ENCODE results near the gene OR5AU1. TPM values are rescaled to one million over a fixed set of nuclear protein-coding genes. Genes with fewer than 3 reads are reported as not detected.

The OR5AU1 gene
- total and polyA plus RNA-seq, 9 donors, result 0.01 to 0.06 (median 0.03) TPM; not detected in 3

DNA sequence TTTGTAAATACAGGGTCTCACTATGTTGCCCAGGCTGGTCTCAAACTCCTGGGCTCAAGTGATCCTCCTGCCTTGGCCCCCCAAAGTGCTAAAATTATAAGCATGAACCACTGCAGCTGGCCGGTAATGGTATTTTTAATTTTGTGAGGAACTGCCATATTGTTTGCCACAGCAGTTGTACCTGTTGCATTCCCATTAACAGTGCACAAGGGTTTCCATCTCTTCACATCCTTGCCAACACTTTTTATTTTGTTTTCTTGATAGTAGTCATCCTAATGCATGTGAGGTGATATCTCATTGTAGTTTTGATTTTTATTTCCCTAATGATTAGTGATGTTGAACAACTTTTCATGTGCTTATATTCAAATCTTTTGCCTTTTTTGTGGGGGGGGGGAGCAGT, 13.5 kb downstream of the OR5AU1 start:
- H3K4me3 ChIP-seq (ENCODE audit: low read length), result no peak overlapping the region
- WGBS (ENCODE audit: insufficient coverage), result no CpG with 5 or more reads among the region's 1 CpG
- H3K4me1 ChIP-seq (ENCODE audit: control insufficient read depth, insufficient read depth, low read length), result no peaks in the 10 kb centered on the region
- no peaks in the 10 kb centered on the region for H3K36me3 ChIP-seq (ENCODE audit: control insufficient read depth, insufficient read depth, low read length)
- peaks cover 8% of the 10 kb centered on the region for H3K9me3 ChIP-seq (replicated peaks; ENCODE audit: control insufficient read depth, low read depth, low read length)
- no peak for DNase-seq
- H3K27me3 ChIP-seq (ENCODE audit: control insufficient read depth, insufficient read depth, low read length), result no peaks in the 10 kb centered on the region
- H3K27ac ChIP-seq (ENCODE audit: low read length), result no peak overlapping the region

DNA sequence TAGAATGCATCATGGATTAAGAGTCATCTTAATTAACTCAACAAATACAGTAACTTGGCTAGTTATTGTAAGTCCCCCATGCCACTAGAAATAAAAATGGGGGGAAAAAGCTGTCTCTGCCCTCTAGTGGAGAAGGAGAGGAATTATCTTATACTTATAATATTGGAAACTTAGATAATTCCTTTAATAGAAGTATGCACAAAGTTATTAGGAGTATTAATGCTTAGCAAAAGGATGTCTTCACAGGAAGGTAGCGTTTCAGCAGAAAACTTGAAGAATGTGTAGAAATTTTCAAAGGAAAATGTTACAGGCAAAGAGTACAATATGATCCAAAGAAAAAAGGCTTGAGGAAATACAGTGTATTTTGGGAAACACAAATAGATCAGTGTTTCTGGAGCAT, 19.8 kb downstream of the OR5AU1 start:
- Histone ChIP-seq H3K4me3 (ENCODE audit: low read length) (no peak overlapping the region), H3K9me3 (replicated peaks; ENCODE audit: control insufficient read depth, low read depth, low read length) (no peaks in the 10 kb centered on the region), H3K4me1 (ENCODE audit: control insufficient read depth, insufficient read depth, low read length) (no peaks in the 10 kb centered on the region), H3K27me3 (ENCODE audit: control insufficient read depth, insufficient read depth, low read length) (no peaks in the 10 kb centered on the region), H3K27ac (ENCODE audit: low read length) (no peak overlapping the region), H3K36me3 (ENCODE audit: control insufficient read depth, insufficient read depth, low read length) (no peaks in the 10 kb centered on the region)
- no peak for DNase-seq
- WGBS (ENCODE audit: insufficient coverage), result 0% methylated on average over 1 of the region's 1 CpG

DNA sequence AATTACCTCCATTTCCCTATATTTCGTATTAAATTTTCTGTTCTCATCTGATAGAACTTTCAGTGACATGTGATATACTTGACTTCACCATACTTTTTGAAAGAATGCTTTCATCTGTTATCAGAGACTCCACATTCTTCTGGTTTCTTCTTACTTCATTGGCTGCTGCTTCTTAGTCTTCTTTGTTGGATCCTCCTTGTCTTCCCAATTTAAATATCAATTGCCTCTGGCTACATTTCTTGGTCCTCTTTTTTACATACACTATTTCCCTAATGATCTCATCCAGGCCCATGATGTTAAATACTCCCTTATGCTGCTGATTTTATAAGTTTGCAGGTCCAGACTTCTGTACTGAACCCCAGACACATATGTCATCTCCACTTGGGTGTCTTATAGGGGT, 22.0 kb downstream of the OR5AU1 start:
- WGBS (ENCODE audit: insufficient coverage), result 100% methylated on average over 1 of the region's 1 CpG
- DNase-seq, result no peak
- no peaks in the 10 kb centered on the region for H3K36me3 ChIP-seq (ENCODE audit: control insufficient read depth, insufficient read depth, low read length)

DNA sequence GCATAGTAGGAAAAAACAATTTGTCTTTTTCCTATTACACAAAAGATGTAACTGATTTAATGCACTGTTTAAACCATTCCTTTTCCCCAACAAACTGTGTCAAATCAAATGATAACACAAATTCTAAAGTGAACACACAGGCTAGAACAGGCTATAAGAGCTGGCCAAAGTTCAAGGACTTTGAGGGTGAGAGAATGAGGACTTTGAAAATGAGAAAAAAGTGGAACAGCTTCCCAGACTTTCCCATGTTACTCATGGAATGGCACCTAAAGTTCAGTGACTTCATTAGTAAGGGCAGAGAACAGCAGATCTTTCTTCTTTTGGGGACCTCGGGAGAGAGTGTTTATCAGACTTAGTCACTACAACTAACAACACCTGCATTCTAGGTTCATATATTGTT, 32.4 kb downstream of the OR5AU1 start:
- peaks cover 4% of the 10 kb centered on the region for H3K27me3 ChIP-seq (ENCODE audit: control insufficient read depth, insufficient read depth, low read length)
- H3K36me3 ChIP-seq (ENCODE audit: control insufficient read depth, insufficient read depth, low read length), result no peaks in the 10 kb centered on the region
- H3K9me3 ChIP-seq (replicated peaks; ENCODE audit: control insufficient read depth, low read depth, low read length), result no peaks in the 10 kb centered on the region
- no peak for DNase-seq
- H3K4me1 ChIP-seq (ENCODE audit: control insufficient read depth, insufficient read depth, low read length), result no peaks in the 10 kb centered on the region
- no peak overlapping the region for H3K27ac ChIP-seq (ENCODE audit: low read length)
- H3K4me3 ChIP-seq (ENCODE audit: low read length), result no peak overlapping the region
- no CpG with 5 or more reads among the region's 1 CpG for WGBS (ENCODE audit: insufficient coverage)

More for the DNA sequence above, 22.0 kb downstream of the OR5AU1 start:
- Histone ChIP-seq H3K27me3 (ENCODE audit: control insufficient read depth, insufficient read depth, low read length) (no peaks in the 10 kb centered on the region), H3K4me1 (ENCODE audit: control insufficient read depth, insufficient read depth, low read length) (no peaks in the 10 kb centered on the region), H3K27ac (ENCODE audit: low read length) (no peak overlapping the region), H3K4me3 (ENCODE audit: low read length) (no peak overlapping the region), H3K9me3 (replicated peaks; ENCODE audit: control insufficient read depth, low read depth, low read length) (no peaks in the 10 kb centered on the region)

DNA sequence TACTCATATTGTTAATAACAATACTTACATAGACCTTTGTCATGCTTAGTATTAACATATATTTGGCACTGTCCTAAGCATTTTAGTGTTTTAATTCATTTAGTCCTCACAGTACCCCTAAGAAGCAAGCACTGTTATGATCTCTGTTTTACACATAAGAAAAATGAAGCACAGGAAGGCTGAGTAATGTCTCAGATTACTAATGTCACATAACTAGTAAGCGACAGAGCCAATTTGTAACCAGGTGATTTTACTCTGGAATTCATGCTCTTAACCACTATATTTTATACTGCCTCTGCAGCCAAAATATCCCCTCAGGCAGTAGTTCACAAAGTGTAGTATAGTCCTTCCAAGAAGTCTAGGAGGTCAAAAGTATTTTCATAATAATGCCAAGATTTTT, 34.7 kb downstream of the OR5AU1 start:
- no peaks in the 10 kb centered on the region for H3K36me3 ChIP-seq (ENCODE audit: control insufficient read depth, insufficient read depth, low read length)
- DNase-seq, result no peak
- WGBS (ENCODE audit: insufficient coverage), result no CpG with 5 or more reads among the region's 1 CpG
- H3K27me3 ChIP-seq (ENCODE audit: control insufficient read depth, insufficient read depth, low read length), result peaks cover 4% of the 10 kb centered on the region
- H3K4me3 ChIP-seq (ENCODE audit: low read length), result no peak overlapping the region
- no peaks in the 10 kb centered on the region for H3K9me3 ChIP-seq (replicated peaks; ENCODE audit: control insufficient read depth, low read depth, low read length)
- H3K27ac ChIP-seq (ENCODE audit: low read length), result no peak overlapping the region
- H3K4me1 ChIP-seq (ENCODE audit: control insufficient read depth, insufficient read depth, low read length), result no peaks in the 10 kb centered on the region

DNA sequence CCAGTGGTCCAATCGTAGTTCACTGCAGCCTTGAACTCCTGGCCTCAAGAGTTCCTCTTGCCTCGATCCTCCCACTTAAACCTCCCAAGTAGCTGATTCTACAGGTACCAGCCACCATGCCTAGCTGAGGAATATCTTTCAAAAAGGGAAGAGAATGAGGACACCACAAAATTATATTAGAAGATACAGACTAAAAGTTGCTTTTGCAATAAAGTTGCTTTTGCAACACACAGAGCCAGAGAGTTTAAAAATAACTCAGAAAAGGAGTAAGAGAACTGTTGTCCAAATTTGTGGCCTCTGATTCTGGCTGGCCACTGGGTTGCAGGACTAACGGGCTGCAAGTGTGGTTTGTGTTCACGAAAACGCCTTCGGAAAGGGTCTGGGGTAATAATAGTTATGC, 35.2 kb downstream of the OR5AU1 start:
- Histone ChIP-seq H3K27me3 (ENCODE audit: control insufficient read depth, insufficient read depth, low read length) (peaks cover 4% of the 10 kb centered on the region), H3K36me3 (ENCODE audit: control insufficient read depth, insufficient read depth, low read length) (no peaks in the 10 kb centered on the region), H3K27ac (ENCODE audit: low read length) (no peak overlapping the region), H3K9me3 (replicated peaks; ENCODE audit: control insufficient read depth, low read depth, low read length) (no peaks in the 10 kb centered on the region), H3K4me3 (ENCODE audit: low read length) (no peak overlapping the region), H3K4me1 (ENCODE audit: control insufficient read depth, insufficient read depth, low read length) (no peaks in the 10 kb centered on the region)
- no CpG with 5 or more reads among the region's 6 CpGs for WGBS (ENCODE audit: insufficient coverage)
- DNase-seq, result no peak

DNA sequence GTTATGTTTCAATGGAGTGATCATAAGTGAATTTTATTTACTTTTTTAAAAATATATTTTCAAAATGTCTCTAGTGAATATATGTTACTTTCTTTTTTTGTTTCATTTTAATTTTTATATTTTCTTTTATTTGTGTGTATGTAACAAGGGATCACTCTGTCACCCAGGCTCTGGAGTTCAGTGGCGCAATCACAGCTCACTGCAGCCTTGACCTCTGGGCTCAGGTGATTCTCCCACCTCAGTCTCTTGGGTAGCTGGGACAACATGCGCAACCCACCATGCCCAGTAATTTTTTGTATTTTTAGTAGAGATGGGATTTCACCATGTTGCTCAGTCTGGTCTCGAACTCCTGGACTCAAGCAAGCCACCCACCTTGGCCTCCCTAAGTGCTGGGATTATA, 36.9 kb downstream of the OR5AU1 start:
- no peak for DNase-seq
- no CpG with 5 or more reads among the region's 3 CpGs for WGBS (ENCODE audit: insufficient coverage)
- H3K9me3 ChIP-seq (replicated peaks; ENCODE audit: control insufficient read depth, low read depth, low read length), result no peaks in the 10 kb centered on the region
- H3K27ac ChIP-seq (ENCODE audit: low read length), result no peak overlapping the region
- no peaks in the 10 kb centered on the region for H3K4me1 ChIP-seq (ENCODE audit: control insufficient read depth, insufficient read depth, low read length)
- H3K27me3 ChIP-seq (ENCODE audit: control insufficient read depth, insufficient read depth, low read length), result peaks cover 4% of the 10 kb centered on the region
- no peak overlapping the region for H3K4me3 ChIP-seq (ENCODE audit: low read length)
- H3K36me3 ChIP-seq (ENCODE audit: control insufficient read depth, insufficient read depth, low read length), result no peaks in the 10 kb centered on the region

DNA sequence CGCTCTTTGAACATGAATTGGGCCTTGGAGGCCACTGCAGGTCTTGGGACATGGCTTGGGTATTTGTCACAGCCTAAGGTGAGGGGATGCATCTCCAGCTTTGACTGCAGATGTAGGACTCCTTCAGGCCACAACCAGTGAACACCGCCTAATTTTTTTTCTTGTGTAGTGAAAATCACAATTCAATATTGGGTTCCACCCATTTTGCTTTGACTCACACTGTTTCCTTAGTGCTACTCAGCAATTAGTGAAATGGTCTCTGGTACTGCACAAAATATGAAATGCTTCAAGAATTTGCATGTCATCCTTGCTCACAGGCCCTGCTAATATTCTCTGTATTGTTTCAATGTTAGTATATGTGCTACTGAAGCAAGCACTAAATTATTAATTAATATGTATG, 42.5 kb downstream of the OR5AU1 start:
- Histone ChIP-seq H3K4me1 (ENCODE audit: control insufficient read depth, insufficient read depth, low read length) (no peaks in the 10 kb centered on the region), H3K36me3 (ENCODE audit: control insufficient read depth, insufficient read depth, low read length) (no peaks in the 10 kb centered on the region), H3K27ac (ENCODE audit: low read length) (no peak overlapping the region), H3K27me3 (ENCODE audit: control insufficient read depth, insufficient read depth, low read length) (no peaks in the 10 kb centered on the region), H3K4me3 (ENCODE audit: low read length) (no peak overlapping the region), H3K9me3 (replicated peaks; ENCODE audit: control insufficient read depth, low read depth, low read length) (no peaks in the 10 kb centered on the region)
- WGBS (ENCODE audit: insufficient coverage), result 100% methylated on average over 1 of the region's 2 CpGs
- no peak for DNase-seq

DNA sequence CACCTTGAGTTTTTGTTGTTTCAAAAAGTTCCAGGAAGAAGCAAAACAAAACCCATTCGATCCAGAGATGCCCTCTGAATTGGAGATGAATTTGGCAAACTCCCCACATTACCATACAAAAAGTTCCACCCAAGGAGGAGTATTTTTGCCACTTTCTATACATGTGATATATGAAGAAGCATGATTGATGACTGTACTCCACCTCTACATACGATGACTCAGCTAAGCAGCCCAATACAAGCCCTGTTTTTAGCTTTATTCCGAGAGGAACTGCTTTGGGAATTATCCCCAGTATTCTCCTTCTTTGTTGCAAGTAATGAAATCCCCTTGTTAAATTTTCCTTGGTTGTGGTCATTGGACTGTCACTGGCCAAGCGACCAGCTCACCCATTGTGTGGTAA, 43.6 kb downstream of the OR5AU1 start:
- no CpG with 5 or more reads among the region's 4 CpGs for WGBS (ENCODE audit: insufficient coverage)
- no peak for DNase-seq
- Histone ChIP-seq H3K4me3 (ENCODE audit: low read length) (no peak overlapping the region), H3K4me1 (ENCODE audit: control insufficient read depth, insufficient read depth, low read length) (peaks cover 3% of the 10 kb centered on the region), H3K9me3 (replicated peaks; ENCODE audit: control insufficient read depth, low read depth, low read length) (no peaks in the 10 kb centered on the region), H3K27ac (ENCODE audit: low read length) (no peak overlapping the region), H3K27me3 (ENCODE audit: control insufficient read depth, insufficient read depth, low read length) (no peaks in the 10 kb centered on the region), H3K36me3 (ENCODE audit: control insufficient read depth, insufficient read depth, low read length) (no peaks in the 10 kb centered on the region)

DNA sequence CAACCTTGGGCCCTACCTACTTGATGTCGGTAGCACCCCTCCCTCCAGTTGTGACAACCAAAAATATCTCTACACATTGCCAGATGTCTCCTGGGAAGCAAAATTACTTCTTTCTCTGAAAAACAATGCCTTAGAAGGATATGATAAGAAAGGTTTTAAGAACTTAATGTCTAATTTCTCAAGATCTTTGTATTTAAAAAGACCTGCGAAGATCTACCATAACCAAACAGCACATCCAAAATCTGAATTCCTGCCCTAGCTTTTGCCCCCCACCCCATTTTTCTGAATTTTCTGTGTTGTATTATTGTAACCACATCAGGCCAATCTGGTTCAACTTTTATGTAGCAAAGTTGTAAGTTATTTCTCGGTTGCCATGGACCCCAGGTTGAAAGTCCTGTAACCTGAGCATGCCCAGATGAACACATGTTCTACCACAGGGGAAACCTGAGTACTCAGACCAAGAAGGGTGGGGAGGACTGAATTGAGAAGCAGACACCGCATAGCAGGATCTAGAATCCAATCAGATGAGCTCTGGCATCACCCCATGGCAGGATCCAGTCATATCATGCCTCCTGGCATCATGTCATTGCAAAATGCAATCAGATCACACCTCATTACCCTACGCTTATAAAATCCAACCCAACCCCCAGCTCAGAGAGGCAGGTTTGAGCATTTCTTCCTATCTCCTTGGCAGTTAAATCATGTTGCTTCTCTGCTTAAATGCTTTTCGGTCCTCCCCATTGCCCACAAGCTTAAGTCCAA, 46.3 kb downstream of the OR5AU1 start:
- no peaks in the 10 kb centered on the region for H3K9me3 ChIP-seq (replicated peaks; ENCODE audit: control insufficient read depth, low read depth, low read length)
- H3K36me3 ChIP-seq (ENCODE audit: control insufficient read depth, insufficient read depth, low read length), result no peaks in the 10 kb centered on the region
- WGBS (ENCODE audit: insufficient coverage), result 50% methylated on average over 3 of the region's 6 CpGs
- peaks cover 21% of the 10 kb centered on the region for H3K4me1 ChIP-seq (ENCODE audit: control insufficient read depth, insufficient read depth, low read length)
- H3K4me3 ChIP-seq (ENCODE audit: low read length), result no peak overlapping the region
- H3K27ac ChIP-seq (ENCODE audit: low read length), result no peak overlapping the region
- no peaks in the 10 kb centered on the region for H3K27me3 ChIP-seq (ENCODE audit: control insufficient read depth, insufficient read depth, low read length)
- peak; percentile 16 for DNase-seq

DNA sequence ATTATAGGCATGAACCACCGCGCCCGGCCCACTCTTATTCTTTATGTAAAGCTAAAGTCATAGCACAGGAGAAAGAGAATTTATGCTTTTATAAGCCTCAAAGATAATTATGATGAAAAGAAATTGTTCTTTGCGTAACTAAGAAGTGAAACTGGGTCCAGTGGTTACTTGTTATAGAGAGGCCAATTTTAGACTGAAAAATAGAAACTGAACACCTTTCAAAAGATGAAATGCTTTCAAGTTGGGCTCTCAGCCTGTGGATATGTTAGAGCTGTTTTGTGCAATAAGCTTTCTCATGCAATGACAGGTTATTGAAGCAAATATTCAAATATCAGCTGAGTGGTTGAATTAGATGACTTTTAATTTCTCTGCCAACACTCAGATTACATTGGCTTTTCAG, 47.1 kb downstream of the OR5AU1 start:
- Histone ChIP-seq H3K27me3 (ENCODE audit: control insufficient read depth, insufficient read depth, low read length) (no peaks in the 10 kb centered on the region), H3K27ac (ENCODE audit: low read length) (no peak overlapping the region), H3K36me3 (ENCODE audit: control insufficient read depth, insufficient read depth, low read length) (no peaks in the 10 kb centered on the region), H3K4me1 (ENCODE audit: control insufficient read depth, insufficient read depth, low read length) (peaks cover 22% of the 10 kb centered on the region), H3K4me3 (ENCODE audit: low read length) (no peak overlapping the region), H3K9me3 (replicated peaks; ENCODE audit: control insufficient read depth, low read depth, low read length) (no peaks in the 10 kb centered on the region)
- WGBS (ENCODE audit: insufficient coverage), result 83% methylated on average over 1 of the region's 4 CpGs
- no peak for DNase-seq

Data from muscle of leg (tissue), 11 donors.